ENCODE data around the gene MASP1.
"Not testable (repeated sequence)": the region's sequence is repeated elsewhere in the genome, so short reads cannot be mapped to it uniquely, and the experiment has no call there.

MASP1 gene

DNA sequence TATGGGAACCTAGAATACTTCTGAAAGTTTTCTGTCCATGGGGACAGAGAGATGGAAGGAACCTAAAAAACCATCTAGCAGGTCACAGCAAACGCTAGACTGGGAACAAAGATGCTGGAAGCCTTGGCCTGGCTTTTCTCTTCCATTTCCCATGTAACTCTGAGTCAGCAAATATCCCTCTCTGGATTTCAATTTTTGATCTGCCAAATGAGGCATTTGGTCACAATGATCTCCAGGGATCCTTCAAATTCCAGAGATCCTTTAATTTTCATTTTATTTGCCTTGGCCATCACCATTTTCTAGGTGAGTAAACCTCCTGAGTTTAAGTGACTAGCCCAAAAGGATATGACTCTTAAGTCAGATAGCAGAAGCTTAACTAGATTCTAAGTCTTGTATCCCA is 54.6 kb downstream of the MASP1 start:
- DNase-seq (ENCODE audit: low read depth in 1 of 2, low spot score in 1 of 2): no peak

DNA sequence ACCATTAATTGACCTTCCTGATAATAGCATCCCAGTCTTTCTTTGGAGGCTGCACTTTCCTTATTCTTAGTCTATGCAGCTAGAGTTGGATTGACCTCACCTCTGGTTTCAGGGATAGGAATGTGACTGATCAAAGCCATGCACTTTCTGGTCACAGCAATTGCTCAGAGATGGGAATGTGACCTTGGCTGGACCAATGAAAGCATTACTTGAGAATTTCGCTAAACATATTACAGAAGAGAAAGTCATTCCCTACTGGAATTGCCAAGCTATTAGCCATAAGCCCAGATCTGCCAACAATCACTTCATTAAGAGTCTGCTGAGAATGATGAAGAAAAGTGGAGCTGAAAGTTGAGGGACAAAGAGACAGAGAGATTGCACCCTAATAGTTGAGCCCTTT is 61.5 kb downstream of the MASP1 start:
- no peak for DNase-seq (ENCODE audit: low read depth in 1 of 2, low spot score in 1 of 2)

DNA sequence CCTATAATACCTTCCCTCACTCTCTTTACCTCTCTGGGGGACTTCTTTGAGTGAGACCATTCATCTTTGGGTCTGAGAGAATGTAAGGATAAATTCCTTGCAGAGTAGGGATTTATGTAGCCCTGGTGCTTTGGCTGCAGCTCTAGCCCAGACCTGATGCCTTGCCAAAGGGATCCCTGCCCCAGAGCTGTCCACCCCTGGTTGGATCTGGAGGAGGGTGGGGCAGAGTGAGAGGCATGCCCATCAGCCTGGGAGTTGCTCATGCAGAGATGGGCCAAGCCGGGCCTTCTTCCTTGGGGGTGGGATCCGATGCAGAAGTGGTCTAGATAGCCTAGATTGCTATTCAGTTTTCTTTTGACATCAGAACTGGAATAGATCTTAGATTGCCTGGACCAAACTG is 62.8 kb downstream of the MASP1 start:
- DNase-seq (ENCODE audit: low read depth in 1 of 2, low spot score in 1 of 2): no peak

DNA sequence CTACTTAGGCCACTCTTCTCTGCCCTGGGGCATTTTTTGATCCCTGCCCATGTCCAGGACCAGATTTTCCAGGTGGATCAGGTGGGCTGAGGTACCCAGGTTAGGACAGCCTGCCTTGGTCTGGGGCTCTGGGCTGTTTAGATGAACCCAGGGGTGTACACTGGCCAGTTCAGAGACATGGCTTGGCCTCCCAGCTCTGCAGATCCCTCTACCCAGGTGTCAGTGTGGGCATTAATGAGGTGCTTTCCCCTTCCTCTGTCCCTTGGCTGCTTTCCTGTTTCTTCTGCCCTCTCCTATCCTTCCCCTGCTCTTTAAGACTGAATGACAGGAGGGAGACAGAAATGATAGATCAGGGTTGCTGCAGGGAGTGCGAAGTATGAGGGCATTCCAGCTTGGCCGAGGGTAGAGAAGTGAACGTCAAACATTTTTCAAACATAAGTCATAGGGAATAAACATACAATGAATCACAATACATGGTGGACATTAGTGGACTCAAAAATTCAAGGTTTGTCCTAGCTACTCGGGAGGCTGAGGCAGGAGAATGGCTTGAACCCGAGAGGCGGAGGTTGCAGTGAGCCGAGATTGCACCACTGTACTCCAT is 63.8 kb downstream of the MASP1 start:
- no peak for DNase-seq (ENCODE audit: low read depth in 1 of 2, low spot score in 1 of 2)

DNA sequence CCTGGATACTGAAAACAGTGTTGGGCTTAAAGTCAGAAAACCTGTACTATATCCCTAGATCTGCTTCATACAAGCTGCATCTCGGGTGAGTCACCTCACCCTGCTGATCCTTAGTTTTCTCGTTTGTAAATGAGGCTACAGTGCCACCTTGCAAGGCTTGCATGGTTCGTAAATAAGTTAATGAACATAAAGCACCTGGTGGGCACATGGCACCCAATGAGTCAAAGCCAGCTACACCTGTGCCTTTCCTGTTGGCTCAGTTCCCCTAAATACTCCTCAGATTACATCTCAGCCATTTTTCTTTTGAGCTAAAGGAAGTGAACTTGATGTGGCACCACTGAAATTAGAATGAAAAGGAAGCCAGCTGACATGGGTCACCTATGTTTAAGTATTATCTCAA is 67.7 kb downstream of the MASP1 start:
- no peak for DNase-seq (ENCODE audit: low read depth in 1 of 2, low spot score in 1 of 2)

DNA sequence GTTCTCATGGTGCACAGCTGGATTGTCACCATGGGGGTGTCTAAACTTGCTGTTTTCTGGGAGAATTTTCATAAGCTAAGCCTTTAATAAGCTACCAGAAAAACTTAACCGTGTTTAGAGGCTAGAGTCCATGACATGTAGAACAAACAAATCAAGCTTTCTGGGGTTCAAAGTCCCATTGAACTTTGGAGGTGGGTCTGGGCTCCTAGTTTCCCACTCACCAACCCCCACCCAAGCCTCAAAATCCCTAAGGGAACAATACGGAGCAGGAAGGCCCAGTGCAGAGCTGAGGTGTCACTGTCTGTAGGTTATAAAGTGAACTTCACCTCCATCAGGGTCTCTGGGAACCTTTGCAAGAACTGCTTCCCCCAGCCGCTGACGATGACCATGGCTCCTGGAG is 68.7 kb downstream of the MASP1 start:
- DNase-seq (ENCODE audit: low read depth in 1 of 2, low spot score in 1 of 2): no peak

DNA sequence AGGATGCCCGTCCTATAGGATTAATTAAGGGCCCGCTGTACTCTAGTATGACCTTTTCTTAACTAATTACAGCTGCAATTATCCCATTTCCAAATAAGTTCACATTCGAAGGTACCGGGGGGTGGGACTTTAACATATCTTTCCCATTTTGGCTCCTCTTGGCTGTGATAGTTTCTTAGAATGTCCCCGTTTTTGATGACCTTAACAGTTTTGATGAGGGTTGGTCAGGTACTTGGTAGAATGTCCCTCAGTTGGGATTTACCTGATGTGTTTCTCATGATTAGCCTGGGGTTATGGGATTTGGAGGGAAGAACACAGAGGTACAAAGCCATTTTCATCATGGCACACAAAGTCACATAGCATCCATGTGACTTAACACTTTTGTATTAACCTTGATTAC is 76.1 kb downstream of the MASP1 start:
- no peak for DNase-seq (ENCODE audit: low read depth in 1 of 2, low spot score in 1 of 2)

DNA sequence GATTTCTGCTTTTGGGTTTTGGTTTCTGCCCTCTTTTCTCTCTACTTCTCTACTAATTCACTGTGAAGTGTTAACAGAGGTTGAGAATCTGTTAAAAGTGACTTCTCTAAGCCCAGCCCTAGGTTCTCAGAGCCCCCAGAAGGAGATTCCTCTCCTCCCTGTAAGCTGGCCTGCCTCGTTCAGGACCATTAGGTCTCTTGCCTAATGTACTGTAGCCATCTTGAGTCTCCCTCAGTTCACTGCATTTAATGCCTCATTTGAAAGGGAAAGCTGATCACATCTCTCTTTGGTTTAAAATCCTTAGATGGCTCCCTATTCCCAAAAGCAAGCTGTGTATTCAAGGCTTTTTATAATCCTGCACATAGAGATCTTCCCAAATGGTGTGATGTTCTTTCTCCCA is 77.9 kb downstream of the MASP1 start:
- no peak for DNase-seq (ENCODE audit: low read depth in 1 of 2, low spot score in 1 of 2)

DNA sequence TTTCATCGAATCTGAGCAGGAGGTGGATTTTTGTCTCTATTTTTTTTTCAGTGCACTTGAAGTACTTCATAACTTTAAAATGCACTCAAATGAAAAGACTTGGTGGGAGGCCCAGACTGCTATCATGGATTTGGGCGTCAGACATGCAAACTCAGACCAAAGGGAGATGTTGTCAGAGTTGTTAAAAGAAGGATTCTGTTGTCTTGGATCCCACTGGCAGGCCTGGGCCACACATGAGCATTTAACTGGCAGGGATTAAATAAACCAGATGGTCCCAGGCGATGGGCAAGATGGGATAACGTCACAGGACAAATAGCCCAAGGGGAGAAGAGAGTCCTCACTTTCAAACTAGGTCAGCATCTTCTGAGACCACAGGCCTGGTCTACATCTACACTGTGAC is 78.8 kb downstream of the MASP1 start:
- DNase-seq (ENCODE audit: low read depth in 1 of 2, low spot score in 1 of 2): no peak

DNA sequence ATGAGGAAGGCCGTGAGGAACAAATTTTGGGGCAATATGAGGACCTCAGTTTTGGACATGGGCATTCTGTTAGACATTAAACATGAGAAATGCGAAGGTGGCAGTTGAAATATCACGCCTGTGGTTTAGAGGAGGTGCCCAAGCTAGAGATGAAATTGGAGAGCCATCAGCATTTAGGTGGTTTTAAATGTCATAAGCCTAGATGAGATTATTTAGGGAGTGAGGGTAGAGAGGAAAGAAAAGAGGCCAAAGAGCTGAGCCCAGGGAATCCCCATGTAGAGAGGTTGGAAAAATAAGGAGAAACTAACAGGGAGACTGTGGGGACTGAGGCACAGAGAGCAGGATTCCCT is 79.4 kb downstream of the MASP1 start:
- no peak for DNase-seq (ENCODE audit: low read depth in 1 of 2, low spot score in 1 of 2)

DNA sequence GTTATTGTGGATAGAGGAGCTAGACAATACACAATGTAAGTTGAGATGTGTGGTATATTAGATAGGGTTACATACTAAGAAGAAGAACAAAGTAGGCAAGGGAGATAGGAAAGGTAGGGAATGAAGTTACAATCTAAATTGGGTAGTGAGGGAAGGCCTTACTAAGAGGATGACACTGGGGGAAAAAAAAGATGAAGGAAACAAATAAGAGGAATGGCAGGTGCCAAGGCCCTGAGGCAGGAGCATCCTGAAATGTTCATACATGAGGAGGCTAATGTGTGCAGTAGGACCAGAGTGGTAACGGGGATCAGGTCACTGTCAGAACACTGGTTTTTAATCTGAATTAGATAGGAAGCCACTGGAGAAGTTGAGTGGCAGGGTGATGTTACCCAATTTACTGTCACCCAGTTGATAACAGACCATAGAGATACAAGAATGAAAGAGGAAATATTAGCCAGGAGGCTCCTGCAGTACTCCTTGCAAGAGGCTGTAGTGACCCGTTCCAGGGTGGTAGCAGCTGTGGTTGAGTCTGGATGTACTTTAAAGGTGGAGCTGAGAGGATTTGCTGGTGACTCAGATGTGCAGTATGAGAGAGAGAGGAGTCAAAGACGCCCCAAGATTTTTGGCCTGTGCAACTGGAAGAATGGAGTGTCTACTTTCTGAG is 79.9 kb downstream of the MASP1 start:
- DNase-seq (ENCODE audit: low read depth in 1 of 2, low spot score in 1 of 2): no peak

DNA sequence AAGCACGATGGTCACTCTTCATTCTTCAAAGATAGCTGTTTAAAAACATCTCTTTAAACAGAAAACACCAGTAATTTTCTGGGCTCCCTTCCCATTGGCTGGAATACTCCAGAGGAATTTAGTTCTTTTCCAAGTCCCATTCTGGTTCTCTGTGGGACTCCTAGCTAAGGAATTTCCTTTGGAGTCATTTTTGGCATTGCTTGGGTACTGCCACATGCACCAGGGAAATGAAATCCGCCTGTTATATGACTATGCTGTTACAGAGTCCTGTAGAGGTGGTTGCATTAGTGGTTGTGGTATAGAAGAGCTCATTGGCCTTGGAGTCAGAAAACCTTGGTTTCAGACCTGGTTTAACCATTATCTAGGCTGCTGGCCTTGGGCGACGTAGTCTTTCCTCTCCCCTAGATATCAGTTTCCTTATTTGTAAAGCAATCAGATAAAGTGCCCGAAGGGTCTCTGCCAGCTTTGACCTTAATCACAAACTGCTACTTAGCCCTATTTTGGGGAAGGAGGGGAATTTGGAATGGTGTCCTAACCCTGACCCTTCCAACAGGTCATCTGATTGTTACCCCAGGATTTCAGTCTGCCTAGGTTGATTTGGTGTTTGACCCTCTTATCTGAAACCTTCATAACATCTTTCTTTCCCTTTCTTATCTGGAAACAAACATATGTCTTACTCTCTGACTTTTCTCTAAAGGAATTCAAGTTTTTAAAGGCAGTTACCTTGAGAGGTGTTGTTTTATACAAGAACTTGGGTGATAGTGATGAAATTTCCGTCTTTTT is 80.8 kb downstream of the MASP1 start:
- no peak for DNase-seq (ENCODE audit: low read depth in 1 of 2, low spot score in 1 of 2)

DNA sequence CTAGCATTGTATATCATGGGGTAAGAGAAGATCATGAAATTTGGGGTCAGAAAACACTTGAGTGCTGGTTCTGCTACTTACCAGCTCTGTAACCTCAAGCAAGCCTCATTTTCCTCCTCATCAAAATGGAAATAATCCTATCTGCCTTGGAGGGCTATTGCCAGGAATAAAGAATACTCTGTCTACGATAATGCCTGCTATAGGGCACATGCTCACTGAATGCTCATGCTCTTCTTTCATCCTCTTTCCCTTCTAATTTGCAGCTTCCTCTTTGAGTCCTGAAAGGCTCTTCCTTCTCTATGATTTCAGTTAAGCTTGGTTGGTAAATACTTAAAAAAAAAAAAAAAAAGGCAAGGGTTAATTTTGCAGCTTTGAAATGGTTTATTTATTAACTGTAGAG is 81.4 kb downstream of the MASP1 start:
- no peak for DNase-seq (ENCODE audit: low read depth in 1 of 2, low spot score in 1 of 2)

DNA sequence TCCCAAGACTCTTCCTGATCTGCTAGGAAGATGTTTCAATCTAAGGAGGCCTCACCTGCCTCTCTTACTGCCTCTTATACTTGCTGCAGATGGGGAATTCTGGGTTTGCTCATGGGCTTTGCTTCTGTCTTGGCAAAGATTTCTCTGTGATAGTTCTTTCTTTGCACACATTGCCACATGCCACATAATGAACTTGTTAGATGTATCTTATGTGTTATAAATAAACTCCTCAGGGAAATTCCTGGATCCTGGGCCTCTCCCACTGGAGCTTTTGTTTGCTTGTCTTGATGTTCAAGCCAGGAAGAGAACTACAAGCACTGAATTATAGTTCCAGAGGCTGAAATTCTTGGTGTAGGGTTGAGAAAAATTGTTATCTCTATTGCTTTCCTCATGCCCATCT is 82.0 kb downstream of the MASP1 start:
- no peak for DNase-seq (ENCODE audit: low read depth in 1 of 2, low spot score in 1 of 2)

DNA sequence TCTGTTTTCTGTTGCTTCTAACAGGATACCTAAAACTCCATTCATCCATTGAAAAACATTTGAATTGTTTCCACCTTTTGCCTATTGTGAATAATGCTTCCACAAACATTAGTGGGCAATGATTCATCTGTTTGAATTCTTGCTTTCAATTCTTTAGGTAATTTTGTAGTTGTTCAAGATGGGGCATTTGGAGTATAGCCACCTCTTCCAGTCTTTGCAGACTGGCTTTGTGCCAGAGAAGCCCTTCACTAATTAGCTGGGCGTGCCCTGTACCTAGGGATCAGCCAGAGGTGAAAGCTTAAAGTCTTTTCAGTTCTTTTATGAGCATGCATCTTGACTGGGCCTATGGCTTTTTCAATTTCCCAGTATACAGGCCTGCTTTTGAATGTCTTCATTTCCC is 83.4 kb downstream of the MASP1 start:
- no peak for DNase-seq (ENCODE audit: low read depth in 1 of 2, low spot score in 1 of 2)

DNA sequence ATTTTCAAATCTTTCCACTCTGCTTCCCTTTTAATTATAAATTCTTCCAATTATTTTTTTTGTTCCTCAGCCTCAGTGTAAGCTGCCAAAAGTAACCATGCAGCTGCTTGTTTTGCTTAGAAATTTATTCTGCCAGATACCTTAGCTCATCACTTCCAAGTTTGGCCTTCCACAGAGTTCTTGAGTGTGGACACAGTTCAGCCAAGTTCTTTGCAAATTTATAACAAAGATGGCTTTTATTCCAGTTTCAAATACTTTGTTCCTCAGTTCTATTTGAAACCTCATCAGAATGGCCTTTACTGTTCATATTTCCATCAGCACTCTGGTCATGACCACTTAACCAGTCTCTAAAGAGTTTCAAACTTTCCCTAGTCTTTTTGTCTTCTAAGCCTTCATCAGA is 83.9 kb downstream of the MASP1 start:
- no peak for DNase-seq (ENCODE audit: low read depth in 1 of 2, low spot score in 1 of 2)

DNA sequence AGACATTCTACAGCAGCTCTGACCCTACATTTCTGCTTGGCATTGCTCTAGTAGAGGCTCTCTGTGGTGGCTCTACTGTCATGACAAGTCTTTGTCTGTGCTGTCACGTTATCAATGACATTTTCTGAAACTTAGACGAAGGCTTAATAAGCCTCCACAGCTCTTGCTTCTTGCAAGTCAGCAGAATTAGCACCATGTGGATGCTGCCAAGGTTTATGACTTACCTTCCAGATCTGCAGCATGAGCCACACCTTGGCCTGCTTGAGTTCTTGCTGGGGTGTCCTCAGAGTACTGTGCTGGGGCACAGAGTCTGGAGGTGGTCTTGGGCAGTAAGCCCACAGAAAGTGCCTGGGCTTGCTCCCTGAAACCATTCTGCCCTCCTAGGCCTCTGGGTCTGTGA is 84.5 kb downstream of the MASP1 start:
- DNase-seq (ENCODE audit: low read depth in 1 of 2, low spot score in 1 of 2): no peak

DNA sequence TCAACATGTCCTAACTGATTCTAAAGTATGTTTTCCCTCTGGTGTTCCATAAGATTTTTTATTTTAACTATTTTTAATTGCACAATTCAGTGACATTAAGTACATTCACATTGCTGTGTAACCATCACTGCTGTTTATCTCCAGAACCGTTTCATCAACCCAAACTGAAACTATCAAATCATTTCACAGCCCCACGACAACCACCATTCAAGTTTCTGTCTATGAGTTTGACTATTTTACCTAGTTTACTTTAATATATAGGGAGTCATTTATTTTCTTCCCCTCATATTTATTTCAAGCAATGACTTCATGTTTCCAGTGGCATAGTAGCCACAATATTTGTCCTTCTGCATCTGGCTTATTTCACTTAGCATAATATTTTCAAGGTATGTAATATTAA is 85.9 kb downstream of the MASP1 start:
- DNase-seq (ENCODE audit: low read depth in 1 of 2, low spot score in 1 of 2): no peak

DNA sequence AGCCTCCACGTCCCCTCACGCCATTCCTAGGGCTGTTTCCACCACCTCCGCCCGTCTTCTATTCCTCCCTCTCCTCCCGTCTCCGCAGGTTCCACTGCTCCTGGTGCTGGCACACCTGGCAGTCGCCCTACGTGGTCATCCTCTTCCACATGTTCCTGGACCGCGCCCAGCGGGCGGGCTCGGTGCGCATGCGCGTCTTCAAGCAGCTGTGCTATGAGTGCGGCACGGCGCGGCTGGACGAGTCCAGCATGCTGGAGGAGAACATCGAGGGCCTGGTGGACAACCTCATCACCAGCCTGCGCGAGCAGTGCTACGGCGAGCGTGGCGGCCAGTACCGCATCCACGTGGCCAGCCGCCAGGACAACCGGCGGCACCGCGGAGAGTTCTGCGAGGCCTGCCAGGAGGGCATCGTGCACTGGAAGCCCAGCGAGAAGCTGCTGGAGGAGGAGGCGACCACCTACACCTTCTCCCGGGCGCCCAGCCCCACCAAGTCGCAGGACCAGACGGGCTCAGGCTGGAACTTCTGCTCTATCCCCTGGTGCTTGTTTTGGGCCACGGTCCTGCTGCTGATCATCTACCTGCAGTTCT is 92.0 kb downstream of the MASP1 start:
- not testable (repeated sequence) for DNase-seq (ENCODE audit: low read depth in 1 of 2, low spot score in 1 of 2)

DNA sequence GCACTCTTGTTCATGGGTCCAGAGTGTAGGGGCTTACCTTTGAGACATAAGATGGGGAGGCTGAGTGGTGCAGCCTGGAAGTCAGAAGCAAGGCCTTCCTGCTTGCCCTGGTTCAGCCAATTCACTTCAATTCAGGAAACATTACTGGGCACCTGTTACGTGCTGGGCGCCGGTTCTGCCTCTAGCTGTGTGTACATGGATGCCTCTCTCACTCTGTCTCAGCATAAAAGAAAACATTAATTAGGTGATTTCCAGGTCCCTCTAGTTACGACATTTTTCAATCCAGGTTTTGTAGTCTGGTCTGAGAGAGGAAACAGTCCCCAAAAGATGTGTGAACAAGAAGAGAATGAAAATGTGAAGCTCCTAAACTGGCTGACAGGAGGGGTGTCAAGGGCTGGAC is 93.0 kb downstream of the MASP1 start:
- no peak for DNase-seq (ENCODE audit: low read depth in 1 of 2, low spot score in 1 of 2)

DNA sequence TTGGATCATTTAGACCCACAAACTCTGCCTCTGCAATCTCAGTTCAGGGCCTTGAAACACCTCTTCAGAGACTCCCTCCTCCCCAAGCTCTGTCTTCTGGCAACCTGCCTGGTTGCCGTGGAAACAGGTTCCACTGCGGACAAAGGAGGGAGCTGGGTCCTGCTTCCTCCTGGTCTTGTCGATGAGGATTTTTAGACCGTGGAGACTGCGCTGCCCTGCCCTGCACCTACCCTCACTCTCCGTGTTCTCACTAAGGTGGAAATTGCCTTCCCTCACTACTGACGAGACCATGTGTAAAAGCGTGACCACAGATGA is 94.2 kb downstream of the MASP1 start, which contains the start of gene RTP1:
TSS of gene RTP1 (plus strand) at position 152 of the 315 bp plus-strand sequence. CDS start at position 182, 30 bp downstream.
- no peak for DNase-seq (ENCODE audit: low read depth in 1 of 2, low spot score in 1 of 2)

DNA sequence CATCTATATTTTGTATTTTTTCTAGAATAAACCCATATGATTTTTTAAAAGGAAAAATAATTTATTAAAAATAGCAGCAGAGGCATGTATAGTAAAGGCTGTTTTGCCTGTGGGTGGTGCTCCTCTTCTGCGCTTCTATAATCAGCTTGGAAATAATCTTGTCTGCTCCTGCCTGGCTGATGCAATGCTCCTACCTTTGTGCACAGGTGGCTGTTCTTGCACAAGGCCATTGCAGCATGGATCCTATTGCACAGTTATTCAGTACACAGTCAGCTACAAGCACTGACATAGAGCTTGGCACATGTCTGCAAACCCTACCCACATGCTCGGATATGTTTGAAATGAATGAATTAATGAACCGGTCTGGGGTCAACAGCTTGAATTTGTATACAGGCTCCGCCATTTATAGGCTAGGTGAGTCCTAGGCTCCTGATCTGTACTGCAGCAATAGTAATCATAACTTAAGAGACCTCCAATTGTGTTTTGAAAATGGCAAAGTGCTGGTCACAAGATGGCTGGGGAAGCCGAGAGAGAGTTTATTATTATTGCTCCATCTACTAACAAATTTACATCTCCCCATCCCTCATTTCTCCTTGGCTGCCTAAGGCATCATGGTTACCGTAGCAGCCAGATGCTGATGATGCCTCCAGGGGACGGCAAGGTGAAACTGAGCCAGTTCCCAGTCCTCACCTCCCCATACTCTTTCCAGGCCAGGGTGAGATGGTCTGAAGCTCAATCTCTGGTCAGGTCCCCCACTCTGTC is 94.8 kb downstream of the MASP1 start:
- no peak for DNase-seq (ENCODE audit: low read depth in 1 of 2, low spot score in 1 of 2)

Data from activated T-helper 1 cell treated with anti-CD3 and anti-CD28 coated beads, Interleukin-2, amount 50 U/mL, for 16 hours (primary cell).